Activated T-helper 17 cell treated with anti-CD3 and anti-CD28 coated beads, Interleukin-2, amount 50 U/mL, for 72 hours (primary cell): ENCODE measurements around the gene DGKG. TPM values are rescaled to one million over a fixed set of nuclear protein-coding genes. Genes with fewer than 3 reads are reported as not detected.
A peak's percentile ranks its signal among the peaks of the same experiment; 100 is the strongest.

Experiments
- ATAC-seq: fragments of 150-1000 bp; cut with Tn5 transposase; replicated peaks from 2 replicates; pipeline ENCODE4 v1.10.0; 2021; ENCODE audit warnings: mild to moderate bottlenecking, moderate library complexity
- H3K27ac Mint-ChIP-seq: one replicate; pipeline ENCODE4 v1.8.0; 2022; ENCODE audit warnings: mixed read lengths
- H3K27me3 Mint-ChIP-seq: one replicate; pipeline ENCODE4 v1.8.0; 2022; ENCODE audit warnings: mixed read lengths
- H3K36me3 Mint-ChIP-seq: one replicate; pipeline ENCODE4 v1.8.0; 2022; ENCODE audit warnings: low read depth, mild to moderate bottlenecking, mixed read lengths
- H3K4me1 Mint-ChIP-seq: one replicate; pipeline ENCODE4 v1.8.0; 2022; ENCODE audit warnings: mixed read lengths
- H3K4me3 Mint-ChIP-seq: one replicate; pipeline ENCODE4 v1.8.0; 2022; ENCODE audit warnings: mild to moderate bottlenecking, mixed read lengths
- H3K9me3 Mint-ChIP-seq: one replicate; pipeline ENCODE4 v1.8.0; 2022; ENCODE audit warnings: mixed read lengths
- total RNA-seq, 2 donors: library from RNA; stranded (reverse); gene quantifications; one replicate each; pipeline ENCODE4 v1.2.3, GENCODE V29; 2022

Gene DGKG
- total RNA-seq, 2 donors from 2014 or later = 0.37 to 1.1 TPM

GRCh38 chr3:186261638-186262037 is 100.4 kb downstream of the DGKG start:
- Mint-ChIP-seq H3K36me3 (no peaks in the 10 kb centered on the region), H3K27ac (no peak overlapping the region), H3K27me3 (peaks cover 6% of the 10 kb centered on the region), H3K4me3 (no peak overlapping the region), H3K9me3 (no peaks in the 10 kb centered on the region), H3K4me1 (peaks cover 15% of the 10 kb centered on the region)
- ATAC-seq = no peak

GRCh38 chr3:186260726-186261125 is 101.3 kb downstream of the DGKG start:
- H3K4me1 Mint-ChIP-seq = peaks cover 15% of the 10 kb centered on the region
- no peaks in the 10 kb centered on the region for H3K9me3 Mint-ChIP-seq
- H3K27me3 Mint-ChIP-seq = peaks cover 6% of the 10 kb centered on the region
- no peak for ATAC-seq
- no peak overlapping the region for H3K27ac Mint-ChIP-seq
- no peak overlapping the region for H3K4me3 Mint-ChIP-seq
- no peaks in the 10 kb centered on the region for H3K36me3 Mint-ChIP-seq

DNA sequence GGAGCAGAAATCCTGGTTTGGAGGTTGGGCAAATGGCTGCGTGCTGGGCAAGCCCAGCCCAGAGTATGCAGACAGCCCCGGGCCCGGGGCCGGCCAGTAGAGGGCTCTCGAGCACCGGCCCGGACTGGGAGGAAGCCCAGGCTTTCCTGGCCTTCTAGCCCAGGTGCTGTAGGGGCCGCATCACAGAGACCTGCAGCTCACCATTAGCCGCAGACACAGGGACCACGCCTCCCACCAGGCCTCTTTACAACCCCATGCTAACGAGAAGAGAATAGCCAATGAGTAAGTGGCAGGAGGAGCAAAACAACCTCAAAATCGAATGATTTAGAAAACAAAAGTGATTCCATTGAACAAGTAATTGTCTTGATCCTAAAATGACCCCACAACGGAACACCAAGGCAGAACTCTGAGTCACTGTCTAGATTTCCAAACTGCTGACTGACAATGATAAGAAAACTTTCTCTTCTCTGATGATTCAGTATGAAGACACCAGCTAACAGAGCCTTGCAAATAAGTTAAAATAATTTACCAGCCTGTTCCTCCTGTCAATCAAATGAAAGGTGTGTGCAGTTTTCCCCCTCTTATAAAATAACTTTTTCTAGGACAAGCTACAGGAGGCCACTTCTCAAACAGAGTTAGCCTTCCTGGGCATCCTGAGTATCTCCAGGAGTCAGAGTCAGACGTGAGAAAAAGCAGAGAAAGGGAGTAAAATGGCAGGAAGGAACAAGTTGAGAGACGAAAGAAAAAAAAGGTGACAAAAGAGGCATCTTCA is 102.2 kb downstream of the DGKG start:
- H3K4me3 Mint-ChIP-seq = peak overlapping the region; percentile 65
- peak; percentile 91 for ATAC-seq
- peaks cover 6% of the 10 kb centered on the region for H3K27me3 Mint-ChIP-seq
- H3K27ac Mint-ChIP-seq = peak overlapping the region; percentile 82
- no peaks in the 10 kb centered on the region for H3K9me3 Mint-ChIP-seq
- peaks cover 23% of the 10 kb centered on the region for H3K4me1 Mint-ChIP-seq
- no peaks in the 10 kb centered on the region for H3K36me3 Mint-ChIP-seq

- H3K9me3 Mint-ChIP-seq = no peaks in the 10 kb centered on the region
- H3K4me3 Mint-ChIP-seq = peak overlapping the region; percentile 65
- peak overlapping the region; percentile 82 for H3K27ac Mint-ChIP-seq
- H3K4me1 Mint-ChIP-seq = peaks cover 30% of the 10 kb centered on the region
- no peak for ATAC-seq
- H3K27me3 Mint-ChIP-seq = peaks cover 6% of the 10 kb centered on the region
- H3K36me3 Mint-ChIP-seq = no peaks in the 10 kb centered on the region
Measured at GRCh38 chr3:186258968-186259367, 103.1 kb downstream of the DGKG start.

- Mint-ChIP-seq H3K36me3 (no peaks in the 10 kb centered on the region), H3K4me1 (peaks cover 30% of the 10 kb centered on the region), H3K27ac (no peak overlapping the region), H3K27me3 (peaks cover 6% of the 10 kb centered on the region), H3K4me3 (no peak overlapping the region), H3K9me3 (no peaks in the 10 kb centered on the region)
- ATAC-seq = no peak
Measured at GRCh38 chr3:186257866-186258265, 104.2 kb downstream of the DGKG start.

DNA sequence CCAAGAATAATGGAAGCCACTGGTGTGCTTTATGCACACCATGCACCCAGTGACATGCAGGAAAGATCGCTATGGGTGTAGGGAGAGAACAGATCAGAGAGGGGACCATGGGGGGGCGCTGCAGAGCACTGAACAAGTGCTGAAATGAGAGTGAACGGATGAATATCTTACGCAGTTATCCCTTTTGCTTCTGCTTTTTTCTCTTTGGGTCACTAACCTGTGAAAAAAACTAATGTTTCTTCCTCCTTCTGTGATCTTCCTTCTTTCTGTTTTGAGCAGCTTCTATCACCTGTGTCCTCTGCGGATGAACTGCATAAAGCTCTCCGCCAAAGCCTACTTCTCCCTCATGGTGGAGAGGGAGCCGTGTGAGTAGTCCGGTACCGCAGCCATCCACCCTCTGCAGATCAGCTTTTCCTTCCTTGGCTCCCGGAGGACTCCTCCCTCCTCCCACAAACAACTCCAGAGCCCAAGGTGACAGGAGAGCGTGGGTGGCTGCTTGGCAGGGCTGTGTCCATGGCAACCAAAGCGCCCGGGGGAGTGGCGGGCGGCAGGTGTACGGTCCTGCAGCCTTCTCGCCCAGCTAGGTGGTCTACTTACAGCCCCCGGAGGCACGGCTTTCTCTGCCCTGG is 106.2 kb downstream of the DGKG start:
- Mint-ChIP-seq H3K36me3 (no peaks in the 10 kb centered on the region), H3K4me3 (no peak overlapping the region), H3K27ac (no peak overlapping the region), H3K27me3 (peaks cover 3% of the 10 kb centered on the region), H3K9me3 (no peaks in the 10 kb centered on the region), H3K4me1 (peaks cover 26% of the 10 kb centered on the region)
- no peak for ATAC-seq

DNA sequence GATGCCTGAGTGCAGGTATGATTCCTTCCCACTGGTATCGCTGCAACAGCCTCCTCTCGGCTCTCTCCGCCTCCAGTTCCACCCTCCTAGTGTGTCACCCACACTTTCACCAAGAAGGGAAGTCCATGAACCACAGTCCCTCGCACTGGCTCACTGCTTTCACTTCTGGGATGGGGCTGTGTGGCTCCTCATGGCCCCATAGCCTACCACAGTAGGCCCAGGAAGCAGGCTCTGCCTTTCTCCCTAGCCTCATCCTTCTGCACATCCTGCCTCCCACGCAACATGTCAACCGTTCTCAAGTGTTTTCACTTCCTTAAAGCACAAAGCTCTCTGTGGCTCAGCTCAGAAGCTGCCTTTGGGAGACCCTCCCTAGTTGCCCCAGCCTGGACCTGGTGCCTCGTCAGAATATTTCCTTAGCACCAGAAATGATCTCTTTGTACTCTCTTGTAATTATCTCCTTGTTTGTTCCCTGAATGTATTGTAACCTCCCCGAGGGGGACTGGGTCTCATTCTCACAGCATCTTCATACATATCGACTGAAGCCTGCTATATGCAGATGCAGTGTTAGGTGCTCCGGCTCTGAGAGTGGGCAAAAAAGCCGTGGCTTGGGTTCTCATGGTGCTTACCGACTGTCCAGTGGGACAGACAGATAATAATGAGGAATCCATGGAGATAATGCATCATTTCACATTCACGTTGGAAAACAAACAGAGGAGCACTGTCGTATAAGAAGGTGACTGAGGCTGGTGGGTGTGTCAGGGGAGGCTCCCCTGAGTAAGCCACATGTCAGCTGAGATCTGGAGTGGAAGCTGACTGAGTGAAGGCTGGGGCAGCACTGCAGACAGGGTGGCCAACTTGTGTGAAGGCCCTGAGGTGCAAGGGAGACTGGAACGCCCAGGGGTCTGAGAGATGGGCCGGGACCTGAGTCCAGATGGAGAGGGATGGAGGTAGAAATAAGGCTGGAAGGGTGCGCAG is 107.1 kb downstream of the DGKG start:
- Mint-ChIP-seq H3K4me1 (peaks cover 22% of the 10 kb centered on the region), H3K27ac (peak overlapping the region; percentile 36), H3K4me3 (peak overlapping the region; percentile 43), H3K9me3 (no peaks in the 10 kb centered on the region), H3K27me3 (peaks cover 6% of the 10 kb centered on the region), H3K36me3 (no peaks in the 10 kb centered on the region)
- ATAC-seq = peak; percentile 75

DNA sequence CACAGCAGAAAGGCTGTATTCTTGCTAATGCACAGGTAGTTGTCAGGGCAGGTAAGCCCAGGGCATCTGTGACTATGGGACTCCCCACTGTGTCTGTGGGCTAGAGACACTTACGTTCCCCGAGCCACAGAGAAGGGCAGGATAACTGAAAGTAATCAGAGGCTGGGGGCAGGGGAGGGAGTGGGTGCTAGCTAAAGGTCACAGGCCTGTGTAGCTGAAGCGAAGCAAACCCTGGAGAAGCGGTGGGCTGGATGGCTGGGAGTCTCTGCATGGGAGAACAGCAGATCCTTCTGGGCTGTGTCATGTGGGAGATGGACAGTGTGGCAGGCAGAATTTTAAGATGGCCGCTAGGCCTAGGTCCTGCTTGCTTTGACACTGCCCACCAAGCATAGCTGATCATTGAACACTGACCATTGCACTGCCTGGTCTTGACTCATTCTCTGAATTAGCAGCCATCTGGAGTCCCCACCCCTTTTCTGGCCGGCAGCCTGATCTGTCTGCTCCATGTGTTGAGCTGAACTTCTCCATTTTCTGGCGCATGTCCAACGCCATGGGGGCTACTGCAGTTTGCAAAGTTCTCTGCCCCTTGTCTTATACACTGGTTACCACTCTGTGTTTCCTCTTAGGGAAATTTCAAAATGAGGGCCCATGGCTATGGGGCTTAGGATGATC is 110.0 kb downstream of the DGKG start:
- H3K27ac Mint-ChIP-seq = no peak overlapping the region
- ATAC-seq = no peak
- H3K4me3 Mint-ChIP-seq = no peak overlapping the region
- H3K27me3 Mint-ChIP-seq = peaks cover 19% of the 10 kb centered on the region
- H3K36me3 Mint-ChIP-seq = no peaks in the 10 kb centered on the region
- H3K4me1 Mint-ChIP-seq = peaks cover 15% of the 10 kb centered on the region
- no peaks in the 10 kb centered on the region for H3K9me3 Mint-ChIP-seq

DNA sequence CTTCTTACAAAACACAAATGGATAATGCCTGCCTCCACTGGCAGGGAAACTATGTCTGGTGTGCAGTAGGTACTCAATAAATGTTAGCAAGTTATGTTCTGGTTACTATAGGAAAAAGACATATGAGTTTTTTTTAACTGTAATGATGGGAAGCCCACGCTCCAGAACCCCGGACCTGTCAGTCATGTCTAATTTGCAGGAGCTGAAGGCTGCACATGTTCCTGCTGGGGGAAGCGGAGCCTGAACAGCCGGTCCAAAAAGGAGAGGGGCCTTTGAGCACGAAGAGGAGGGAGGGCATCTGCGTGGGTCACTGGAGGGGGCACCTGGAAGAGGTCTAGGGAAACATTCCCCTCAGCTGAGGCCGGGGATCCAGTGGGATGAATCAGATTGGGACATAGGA is 113.2 kb downstream of the DGKG start:
- Mint-ChIP-seq H3K4me1 (no peaks in the 10 kb centered on the region), H3K27me3 (peaks cover 31% of the 10 kb centered on the region), H3K9me3 (no peaks in the 10 kb centered on the region), H3K36me3 (no peaks in the 10 kb centered on the region), H3K4me3 (no peak overlapping the region), H3K27ac (no peak overlapping the region)
- ATAC-seq = no peak

- Mint-ChIP-seq H3K4me1 (no peaks in the 10 kb centered on the region), H3K27me3 (peaks cover 34% of the 10 kb centered on the region), H3K27ac (no peak overlapping the region), H3K4me3 (no peak overlapping the region), H3K9me3 (no peaks in the 10 kb centered on the region), H3K36me3 (no peaks in the 10 kb centered on the region)
- peak; percentile 63 for ATAC-seq
Measured at GRCh38 chr3:186247821-186248814, 113.9 kb downstream of the DGKG start.

DNA sequence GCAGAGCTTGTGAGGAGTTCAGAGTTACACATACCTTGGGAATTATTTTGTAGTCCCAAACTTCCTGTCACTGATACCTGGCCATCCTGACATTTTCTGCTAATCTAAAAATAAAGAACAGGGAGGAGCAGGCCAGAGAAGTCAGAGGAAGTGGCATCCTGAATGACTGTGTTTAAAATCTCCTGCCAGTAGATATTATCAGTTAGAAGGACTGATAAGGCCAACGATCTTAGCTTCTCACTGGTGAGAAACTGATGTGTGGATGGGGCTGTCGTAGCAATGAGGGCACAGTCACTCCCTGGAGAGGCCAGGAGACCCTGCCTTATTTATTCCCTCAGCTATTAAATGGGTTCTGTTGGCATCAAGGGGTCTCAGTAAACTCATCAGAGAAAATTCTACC is 115.1 kb downstream of the DGKG start:
- no peaks in the 10 kb centered on the region for H3K36me3 Mint-ChIP-seq
- no peak overlapping the region for H3K27ac Mint-ChIP-seq
- H3K9me3 Mint-ChIP-seq = no peaks in the 10 kb centered on the region
- H3K4me1 Mint-ChIP-seq = no peaks in the 10 kb centered on the region
- ATAC-seq = no peak
- H3K27me3 Mint-ChIP-seq = peaks cover 35% of the 10 kb centered on the region
- no peak overlapping the region for H3K4me3 Mint-ChIP-seq

- Mint-ChIP-seq H3K4me3 (no peak overlapping the region), H3K27me3 (peaks cover 30% of the 10 kb centered on the region), H3K4me1 (no peaks in the 10 kb centered on the region), H3K36me3 (no peaks in the 10 kb centered on the region), H3K9me3 (no peaks in the 10 kb centered on the region), H3K27ac (no peak overlapping the region)
- no peak for ATAC-seq
Measured at GRCh38 chr3:186244016-186244415, 118.0 kb downstream of the DGKG start.
